ENCODE data around the gene DDX18. TPM values are rescaled to one million over a fixed set of nuclear protein-coding genes. Genes with fewer than 3 reads are reported as not detected.

The DDX18 gene
- 51.9 and 89.1 TPM in 2 replicates for total RNA-seq

- H3K4me3 ChIP-seq (ENCODE audit: low read depth, low read length), result peak within 1 kb of the TSS; percentile 88
- TF ChIP-seq CTCF (conservative IDR thresholded peaks at IDR 0.05; ENCODE audit: low read depth, low read length), result peak; percentile 100
- peak; percentile 75 for DNase-seq (ENCODE audit: low read depth)
Observed at GRCh38 chr2:117814417-117815264, at the start of gene DDX18. TSS of gene DDX18 (plus strand) at chr2:117814691. CDS start at chr2:117814778, 87 bp downstream.

GRCh38 chr2:117770730-117771129, 43.8 kb upstream of the DDX18 start:
- no peak overlapping the region for H3K4me3 ChIP-seq (ENCODE audit: low read depth, low read length)
- TF ChIP-seq CTCF (conservative IDR thresholded peaks at IDR 0.05; ENCODE audit: low read depth, low read length), result no peak
- no peak for DNase-seq (ENCODE audit: low read depth)

- DNase-seq (ENCODE audit: low read depth), result no peak
Observed at GRCh38 chr2:117771969-117772630, 42.4 kb upstream of the DDX18 start.

GRCh38 chr2:117774716-117775115, 39.8 kb upstream of the DDX18 start:
- DNase-seq (ENCODE audit: low read depth), result no peak
- no peak overlapping the region for H3K4me3 ChIP-seq (ENCODE audit: low read depth, low read length)
- no peak for TF ChIP-seq CTCF (conservative IDR thresholded peaks at IDR 0.05; ENCODE audit: low read depth, low read length)

More at GRCh38 chr2:117771969-117772630, 42.4 kb upstream of the DDX18 start:
- TF ChIP-seq CTCF (conservative IDR thresholded peaks at IDR 0.05; ENCODE audit: low read depth, low read length), result peak; percentile 63
- no peak overlapping the region for H3K4me3 ChIP-seq (ENCODE audit: low read depth, low read length)

- no peak for TF ChIP-seq CTCF (conservative IDR thresholded peaks at IDR 0.05; ENCODE audit: low read depth, low read length)
- no peak for DNase-seq (ENCODE audit: low read depth)
- H3K4me3 ChIP-seq (ENCODE audit: low read depth, low read length), result no peak overlapping the region
Observed at GRCh38 chr2:117775703-117776219, 38.7 kb upstream of the DDX18 start.

- no peak for DNase-seq (ENCODE audit: low read depth)
- no peak overlapping the region for H3K4me3 ChIP-seq (ENCODE audit: low read depth, low read length)
- TF ChIP-seq CTCF (conservative IDR thresholded peaks at IDR 0.05; ENCODE audit: low read depth, low read length), result no peak
Observed at GRCh38 chr2:117776888-117777287, 37.6 kb upstream of the DDX18 start.

Measured in epithelial cell of proximal tubule (primary cell).